Middle frontal gyrus (tissue), 1 donor: ENCODE data around the gene SPIB.
"Not testable (repeated sequence)": the region's sequence is repeated elsewhere in the genome, so short reads cannot be mapped to it uniquely, and the experiment has no call there.

Experiments
- DNase-seq: peaks from one replicate; pipeline ENCODE4 v3.0.0-alpha.2; 2015; ENCODE audit warnings: low spot score; ENCODE audit errors: extremely low spot score

The SPIB gene

DNA sequence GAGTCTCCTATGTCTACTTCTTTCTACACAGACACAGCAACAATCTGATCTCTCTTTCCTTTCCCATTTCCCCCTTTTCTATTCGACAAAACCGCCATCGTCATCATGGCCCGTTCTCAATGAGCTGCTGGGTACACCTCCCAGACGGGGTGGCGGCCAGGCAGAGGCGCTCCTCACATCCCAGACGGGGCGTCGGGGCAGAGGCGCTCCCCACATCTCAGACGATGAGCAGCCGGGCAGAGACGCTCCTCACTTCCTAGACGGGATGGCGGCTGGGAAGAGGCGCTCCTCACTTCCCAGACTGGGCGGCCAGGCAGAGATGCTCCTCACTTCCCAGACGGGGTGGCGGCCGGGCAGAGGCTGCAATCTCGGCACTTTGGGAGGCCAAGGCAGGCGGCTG lies 27.8 kb upstream of the SPIB start:
- not testable (repeated sequence) for DNase-seq

DNA sequence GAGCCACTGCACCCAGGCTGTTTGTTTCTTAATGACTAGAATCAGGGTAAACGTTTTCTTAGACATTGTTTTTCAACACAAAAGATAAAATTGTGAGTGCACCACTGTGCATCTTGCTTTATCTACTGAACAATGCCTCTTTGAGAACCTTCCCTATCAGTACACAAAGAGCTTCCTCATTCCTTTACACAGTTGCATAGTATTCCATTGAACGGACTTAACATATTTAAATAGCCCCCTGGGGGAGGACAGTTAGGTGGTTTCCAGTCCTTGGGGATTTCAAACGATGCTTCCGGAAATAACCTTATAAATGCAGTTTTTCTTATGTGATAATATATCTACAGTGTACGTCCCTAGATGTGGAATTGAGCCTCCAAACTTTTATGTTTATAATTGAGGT lies 26.0 kb upstream of the SPIB start:
- DNase-seq, result no peak

DNA sequence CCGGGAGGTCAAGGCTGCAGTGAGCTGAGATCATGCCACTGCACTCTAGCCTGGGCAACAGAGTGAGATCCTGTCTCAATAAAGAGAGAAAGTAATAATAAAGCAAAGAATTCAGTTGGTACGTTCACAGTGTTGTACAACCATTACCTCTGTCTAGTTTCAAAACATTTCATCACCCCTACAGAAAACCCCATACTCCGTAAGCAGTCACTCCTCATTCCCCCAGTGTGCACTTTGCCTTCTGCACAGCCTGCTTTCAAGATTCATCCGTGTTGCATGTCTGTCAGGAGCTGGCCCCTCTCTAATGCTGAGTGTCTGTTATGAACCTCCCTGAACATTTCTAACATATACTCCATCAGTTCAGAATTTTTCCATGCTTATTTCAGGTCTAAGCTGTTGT lies 25.1 kb upstream of the SPIB start:
- no peak for DNase-seq

DNA sequence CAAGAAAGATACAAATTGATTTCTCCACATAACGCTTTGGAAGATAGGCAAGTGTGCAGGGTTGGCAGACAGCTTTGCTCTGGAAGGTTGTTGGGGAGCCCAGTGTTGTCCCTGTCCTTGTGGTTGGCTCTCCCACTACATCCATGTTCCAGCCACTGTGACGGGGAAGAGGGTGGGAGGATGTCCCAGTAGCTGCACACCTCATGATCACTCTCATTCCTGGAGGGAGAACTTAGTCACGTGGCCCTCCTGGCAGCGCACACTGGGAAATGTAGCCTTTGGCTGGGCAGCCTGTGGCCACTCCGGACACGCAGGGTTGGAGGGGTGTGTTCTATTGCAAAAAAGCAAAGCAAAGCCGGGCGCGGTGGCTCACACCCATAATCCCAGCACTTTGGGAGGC lies 24.7 kb upstream of the SPIB start:
- no peak for DNase-seq

DNA sequence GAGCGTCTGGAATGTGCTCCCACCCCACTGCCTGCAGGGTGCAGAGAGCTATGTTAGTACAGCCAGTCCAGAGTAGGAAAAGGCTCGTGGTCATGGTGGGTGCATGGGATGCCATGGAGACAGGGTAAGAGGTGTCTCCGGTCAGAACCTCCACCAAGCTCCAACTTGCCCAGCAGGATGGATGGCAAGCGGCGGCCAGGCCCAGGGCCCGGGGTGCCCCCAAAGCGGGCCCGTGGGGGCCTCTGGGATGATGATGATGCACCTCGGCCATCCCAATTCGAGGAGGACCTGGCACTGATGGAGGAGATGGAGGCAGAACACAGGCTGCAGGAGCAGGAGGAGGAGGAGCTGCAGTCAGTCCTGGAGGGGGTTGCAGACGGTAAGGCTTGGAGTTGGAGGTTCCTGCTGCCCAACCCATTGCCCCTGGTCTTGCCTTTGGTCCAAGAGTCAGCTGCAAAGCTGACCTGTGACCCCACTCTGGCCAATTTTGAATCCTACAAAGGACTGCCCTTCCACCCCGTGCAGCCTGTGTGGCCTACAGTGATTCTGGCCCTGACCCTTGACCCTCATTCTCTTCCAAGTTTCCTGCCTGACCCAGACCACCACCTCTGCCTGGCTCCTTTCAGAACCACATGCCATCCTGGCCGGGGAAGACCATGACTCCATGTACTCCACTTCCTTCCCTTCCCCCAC lies 19.9 kb upstream of the SPIB start:
- DNase-seq, result no peak

DNA sequence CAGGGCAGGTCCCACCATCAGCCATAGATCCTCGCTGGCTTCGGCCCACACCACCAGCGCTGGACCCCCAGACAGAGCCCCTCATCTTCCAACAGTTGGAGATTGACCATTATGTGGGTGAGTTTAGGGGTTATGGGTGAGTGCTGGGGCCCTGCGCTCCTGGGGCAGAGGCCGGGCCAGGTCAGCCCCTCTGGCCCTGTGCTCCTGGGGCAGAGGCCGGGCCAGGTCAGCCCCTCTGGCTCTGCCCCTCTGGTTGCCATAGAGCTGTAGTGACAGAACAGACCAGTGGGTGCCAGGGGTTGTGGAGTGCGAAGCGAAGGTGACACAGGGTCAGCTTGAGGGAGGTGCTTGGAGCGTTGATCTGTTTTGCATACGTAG lies 19.4 kb upstream of the SPIB start:
- DNase-seq, result no peak

DNA sequence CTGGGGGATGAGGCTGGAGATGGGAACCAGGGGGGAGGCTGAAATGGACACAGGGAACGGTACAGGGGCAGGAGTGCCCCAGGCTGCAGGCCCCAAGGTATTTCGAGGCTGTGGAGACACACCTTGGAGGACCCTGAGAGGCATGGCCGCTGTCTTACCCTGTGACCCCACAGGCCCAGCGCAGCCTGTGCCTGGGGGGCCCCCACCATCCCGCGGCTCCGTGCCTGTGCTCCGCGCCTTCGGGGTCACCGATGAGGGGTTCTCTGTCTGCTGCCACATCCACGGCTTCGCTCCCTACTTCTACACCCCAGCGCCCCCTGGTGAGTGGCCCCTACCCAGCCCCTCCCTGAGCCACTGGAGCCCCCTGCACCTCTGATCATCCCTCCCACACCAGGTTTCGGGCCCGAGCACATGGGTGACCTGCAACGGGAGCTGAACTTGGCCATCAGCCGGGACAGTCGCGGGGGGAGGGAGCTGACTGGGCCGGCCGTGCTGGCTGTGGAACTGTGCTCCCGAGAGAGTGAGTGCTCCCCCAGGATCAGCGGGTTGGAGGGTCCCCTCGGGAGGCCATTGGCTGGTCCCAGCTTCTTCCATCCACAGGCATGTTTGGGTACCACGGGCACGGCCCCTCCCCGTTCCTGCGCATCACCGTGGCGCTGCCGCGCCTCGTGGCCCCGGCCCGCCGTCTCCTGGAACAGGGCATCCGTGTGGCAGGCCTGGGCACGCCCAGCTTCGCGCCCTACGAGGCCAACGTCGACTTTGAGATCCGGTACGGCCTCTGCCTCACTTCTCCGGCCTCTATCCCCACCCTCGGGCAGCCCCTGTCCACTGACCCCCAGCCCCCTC lies 16.9 kb upstream of the SPIB start:
- no peak for DNase-seq

DNA sequence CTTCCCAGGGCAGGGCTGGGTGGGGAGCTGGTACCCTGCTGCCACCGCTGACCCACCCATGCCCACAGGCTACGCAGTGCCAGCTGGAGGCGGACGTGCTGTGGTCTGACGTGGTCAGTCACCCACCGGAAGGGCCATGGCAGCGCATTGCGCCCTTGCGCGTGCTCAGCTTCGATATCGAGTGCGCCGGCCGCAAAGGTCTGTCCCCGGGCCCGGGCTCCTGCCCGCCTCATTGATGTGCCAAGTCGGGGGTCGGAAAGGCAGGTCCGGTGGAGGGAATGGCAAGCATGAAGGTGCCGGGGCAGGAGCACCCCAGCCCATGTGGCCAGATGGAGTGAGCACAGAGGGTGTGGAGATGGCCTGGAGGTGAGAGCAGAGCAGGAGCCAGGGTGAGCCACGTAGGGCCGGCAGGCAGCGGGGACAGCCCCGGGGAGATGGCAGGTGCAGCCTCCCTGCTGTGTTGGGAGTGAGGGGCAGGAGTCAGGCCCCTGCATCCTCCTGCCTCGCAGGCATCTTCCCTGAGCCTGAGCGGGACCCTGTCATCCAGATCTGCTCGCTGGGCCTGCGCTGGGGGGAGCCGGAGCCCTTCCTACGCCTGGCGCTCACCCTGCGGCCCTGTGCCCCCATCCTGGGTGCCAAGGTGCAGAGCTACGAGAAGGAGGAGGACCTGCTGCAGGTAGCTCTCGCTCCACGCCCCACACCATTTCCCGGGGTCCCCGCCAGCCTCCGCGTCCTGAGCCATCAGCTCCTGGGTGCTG lies 16.0 kb upstream of the SPIB start:
- no peak for DNase-seq

DNA sequence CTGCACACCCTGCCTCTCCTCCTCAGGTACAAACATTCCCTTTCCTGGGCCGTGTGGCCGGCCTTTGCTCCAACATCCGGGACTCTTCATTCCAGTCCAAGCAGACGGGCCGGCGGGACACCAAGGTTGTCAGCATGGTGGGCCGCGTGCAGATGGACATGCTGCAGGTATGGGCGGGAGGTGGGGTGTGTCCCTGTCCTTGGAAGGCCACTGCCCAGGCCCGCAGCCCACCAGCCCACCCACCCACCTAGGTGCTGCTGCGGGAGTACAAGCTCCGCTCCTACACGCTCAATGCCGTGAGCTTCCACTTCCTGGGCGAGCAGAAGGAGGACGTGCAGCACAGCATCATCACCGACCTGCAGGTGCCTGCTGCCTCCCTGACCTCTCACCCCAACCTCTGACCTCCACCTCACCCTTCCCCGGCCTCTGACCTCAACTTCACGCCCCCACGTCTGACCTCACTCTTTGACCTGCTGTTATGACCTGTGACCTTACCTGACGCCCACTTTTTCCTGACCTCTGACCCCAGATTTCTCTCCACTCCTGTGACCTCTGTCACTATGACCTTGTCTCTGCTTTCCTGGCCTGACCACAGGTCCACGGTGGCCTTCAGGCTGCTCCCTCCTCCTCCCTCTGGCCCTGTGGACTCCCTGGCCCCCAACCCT lies 12.4 kb upstream of the SPIB start:
- DNase-seq, result no peak

DNA sequence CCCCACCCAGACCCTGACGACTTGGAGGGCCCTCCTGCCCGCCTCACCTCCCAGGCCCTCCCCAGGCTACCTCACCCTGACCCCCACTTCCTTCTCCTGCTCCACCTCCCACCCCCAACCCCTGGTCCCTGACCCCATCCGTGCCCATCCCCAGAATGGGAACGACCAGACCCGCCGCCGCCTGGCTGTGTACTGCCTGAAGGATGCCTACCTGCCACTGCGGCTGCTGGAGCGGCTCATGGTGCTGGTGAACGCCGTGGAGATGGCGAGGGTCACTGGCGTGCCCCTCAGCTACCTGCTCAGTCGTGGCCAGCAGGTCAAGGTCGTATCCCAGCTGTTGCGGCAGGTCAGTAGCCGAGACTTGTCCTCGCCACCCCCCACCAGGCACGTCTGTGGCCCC lies 11.9 kb upstream of the SPIB start:
- no peak for DNase-seq

DNA sequence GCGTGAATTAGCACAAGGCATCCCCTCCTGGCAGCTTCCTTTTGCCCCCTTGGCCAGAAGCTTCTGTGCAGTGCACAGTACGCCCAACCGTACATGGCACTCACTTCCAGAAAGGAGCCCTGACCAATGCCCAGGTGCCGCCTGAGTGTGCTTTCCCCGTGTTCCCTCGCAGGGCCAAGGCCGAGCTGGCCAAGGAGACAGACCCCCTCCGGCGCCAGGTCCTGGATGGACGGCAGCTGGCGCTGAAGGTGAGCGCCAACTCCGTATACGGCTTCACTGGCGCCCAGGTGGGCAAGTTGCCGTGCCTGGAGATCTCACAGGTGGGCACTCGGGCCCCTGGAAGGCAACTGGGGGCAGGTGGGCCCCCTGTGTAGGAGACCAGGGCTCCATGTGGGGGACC lies 9.4 kb upstream of the SPIB start:
- DNase-seq, result no peak

DNA sequence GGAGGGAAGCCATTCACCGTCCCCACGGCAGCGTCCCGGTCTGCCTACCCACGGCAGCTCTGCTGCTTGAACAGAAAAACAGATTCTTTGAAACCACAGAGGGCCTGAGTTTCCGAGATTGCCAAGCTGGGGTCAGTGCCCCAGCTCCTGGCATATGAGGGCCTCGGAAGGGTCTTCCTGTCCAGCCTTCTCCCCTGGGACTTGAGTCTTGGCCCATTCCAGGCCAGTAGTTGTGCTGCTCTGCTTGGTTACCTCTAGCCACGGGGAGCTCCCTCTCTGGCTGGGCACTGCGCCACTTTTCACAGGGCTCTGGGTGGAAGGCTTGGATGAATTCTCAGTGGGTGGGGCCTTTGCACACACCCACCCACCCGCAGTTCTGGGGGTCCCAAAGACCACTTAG lies 8.6 kb upstream of the SPIB start:
- DNase-seq, result no peak

DNA sequence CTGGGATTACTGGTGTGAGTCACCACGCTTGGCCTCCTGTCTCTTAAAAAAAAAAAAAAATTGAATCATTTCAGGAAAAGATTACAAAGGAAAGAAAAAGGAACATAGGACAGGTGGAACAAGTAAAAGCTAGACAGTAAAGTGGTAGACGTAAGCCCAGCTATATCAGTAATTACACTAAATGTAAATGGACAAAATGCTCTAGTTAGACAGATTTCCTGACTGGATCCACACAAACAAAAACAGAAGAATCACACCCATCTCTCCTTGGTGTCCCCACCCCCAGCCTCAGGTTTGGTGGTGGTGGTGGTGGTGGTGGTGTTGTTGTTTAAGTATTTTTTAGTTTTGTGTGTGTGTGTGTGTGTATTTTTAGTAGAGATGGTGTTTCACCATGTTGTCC lies 6.3 kb upstream of the SPIB start:
- DNase-seq, result no peak

DNA sequence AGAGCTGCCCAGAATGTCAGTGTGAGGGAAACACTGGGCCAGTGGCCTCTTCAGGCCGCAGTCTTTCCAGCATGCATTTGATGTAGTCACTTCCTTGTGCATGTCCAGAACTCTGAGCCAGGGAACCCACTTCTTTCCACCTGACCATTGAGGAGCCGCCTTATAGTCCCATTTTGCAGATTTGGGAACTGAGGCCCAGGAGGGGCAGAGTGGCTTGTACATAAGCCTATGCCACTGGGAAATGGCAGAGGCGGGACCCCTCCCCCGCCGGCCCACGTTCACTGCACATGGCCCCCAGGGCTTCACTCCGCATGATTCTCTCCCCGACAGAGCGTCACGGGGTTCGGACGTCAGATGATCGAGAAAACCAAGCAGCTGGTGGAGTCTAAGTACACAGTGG lies 5.6 kb upstream of the SPIB start:
- DNase-seq, result no peak

DNA sequence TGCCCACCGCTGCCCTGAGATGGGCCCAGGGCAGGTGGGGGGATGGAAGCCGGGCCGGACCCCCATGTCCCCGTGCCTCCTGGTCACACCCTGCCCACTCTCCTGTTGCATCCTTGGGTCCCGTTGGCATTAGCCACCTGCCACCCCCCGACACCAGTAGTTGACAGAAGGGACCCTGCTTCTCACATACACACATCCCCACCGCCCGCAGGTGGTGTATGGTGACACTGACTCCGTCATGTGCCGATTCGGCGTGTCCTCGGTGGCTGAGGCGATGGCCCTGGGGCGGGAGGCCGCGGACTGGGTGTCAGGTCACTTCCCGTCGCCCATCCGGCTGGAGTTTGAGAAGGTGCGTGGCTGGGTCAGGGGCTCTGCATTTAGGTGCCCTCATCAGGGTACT lies 5.2 kb upstream of the SPIB start:
- DNase-seq, result no peak

DNA sequence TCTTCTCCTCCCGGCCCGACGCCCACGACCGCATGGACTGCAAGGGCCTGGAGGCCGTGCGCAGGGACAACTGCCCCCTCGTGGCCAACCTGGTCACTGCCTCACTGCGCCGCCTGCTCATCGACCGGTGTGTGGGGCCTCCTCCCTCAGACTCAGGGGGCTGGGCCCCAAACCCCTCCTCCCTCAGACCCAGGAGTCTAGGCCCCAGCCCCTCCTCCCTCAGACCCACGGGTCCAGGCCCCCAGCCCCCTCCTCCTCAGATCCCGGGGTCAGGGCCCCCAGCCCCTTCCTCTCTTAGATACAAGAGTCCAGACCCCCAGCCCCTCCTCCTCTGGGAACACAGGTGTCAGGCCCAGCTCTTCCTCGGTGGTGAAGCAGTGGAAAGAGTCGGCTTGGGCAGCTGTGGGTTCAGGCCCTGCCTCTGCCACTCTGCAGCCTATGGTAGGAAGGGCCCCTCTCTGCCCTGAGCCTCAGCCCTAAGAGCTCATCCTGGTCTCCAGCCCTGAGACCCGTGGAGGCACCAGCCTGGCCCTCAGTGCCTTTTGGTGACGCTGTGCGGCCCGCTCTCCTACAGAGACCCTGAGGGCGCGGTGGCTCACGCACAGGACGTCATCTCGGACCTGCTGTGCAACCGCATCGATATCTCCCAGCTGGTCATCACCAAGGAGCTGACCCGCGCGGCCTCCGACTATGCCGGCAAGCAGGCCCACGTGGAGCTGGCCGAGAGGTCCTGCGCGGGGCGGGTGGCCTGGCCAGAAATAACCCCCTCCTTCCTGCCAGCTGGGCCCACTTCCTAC lies 3.7 kb upstream of the SPIB start:
- DNase-seq, result peak; percentile 5

DNA sequence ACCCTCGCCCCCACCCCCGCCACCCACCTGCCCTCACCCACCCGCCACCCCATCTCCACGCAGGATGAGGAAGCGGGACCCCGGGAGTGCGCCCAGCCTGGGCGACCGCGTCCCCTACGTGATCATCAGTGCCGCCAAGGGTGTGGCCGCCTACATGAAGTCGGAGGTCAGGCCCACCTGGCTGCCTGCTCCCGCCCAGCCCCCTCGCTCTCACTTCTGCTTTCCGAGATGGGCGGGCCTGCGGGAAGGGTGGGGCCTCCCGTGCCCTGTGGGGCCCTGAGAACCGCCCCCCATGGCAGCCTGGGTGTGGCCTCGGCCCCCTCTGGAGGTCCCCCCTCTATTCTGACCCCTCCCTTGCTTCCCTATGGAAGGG lies 3.1 kb upstream of the SPIB start:
- no peak for DNase-seq

DNA sequence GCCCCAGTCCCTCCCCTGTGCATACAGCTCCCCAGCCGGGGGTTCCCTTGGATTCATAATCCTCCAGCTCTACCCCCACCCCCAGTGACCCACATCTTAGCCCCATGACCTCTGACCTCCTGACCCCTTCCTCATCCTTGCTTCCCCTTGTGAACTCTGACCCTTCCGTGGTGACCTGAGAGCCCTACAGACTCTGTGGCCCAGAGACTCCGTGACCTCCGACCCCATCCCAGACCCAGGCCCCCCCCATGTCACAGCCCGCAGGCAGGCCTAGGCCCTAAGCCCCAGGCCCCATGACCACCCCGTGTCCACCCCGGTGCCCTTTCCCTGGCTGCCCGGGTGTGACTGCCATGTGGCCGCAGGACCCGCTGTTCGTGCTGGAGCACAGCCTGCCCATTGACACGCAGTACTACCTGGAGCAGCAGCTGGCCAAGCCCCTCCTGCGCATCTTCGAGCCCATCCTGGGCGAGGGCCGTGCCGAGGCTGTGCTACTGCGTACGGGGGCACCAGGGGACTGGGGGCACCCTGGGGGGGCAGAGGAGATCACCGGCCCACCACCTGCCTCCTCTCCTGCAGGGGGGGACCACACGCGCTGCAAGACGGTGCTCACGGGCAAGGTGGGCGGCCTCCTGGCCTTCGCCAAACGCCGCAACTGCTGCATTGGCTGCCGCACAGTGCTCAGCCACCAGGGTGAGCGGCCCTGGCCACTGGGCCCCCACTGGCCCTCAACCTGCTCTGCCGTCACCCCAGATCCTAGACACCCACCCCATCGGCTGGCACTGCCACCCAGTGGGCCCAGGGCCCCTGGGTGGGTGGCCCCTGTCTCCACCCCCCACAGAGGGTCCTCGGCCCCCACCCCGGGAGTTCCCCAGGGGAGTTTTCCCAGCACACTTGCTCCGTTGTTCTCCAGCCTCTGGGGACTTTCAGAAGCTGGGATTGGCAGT lies 2.4 kb upstream of the SPIB start:
- DNase-seq, result no peak

DNA sequence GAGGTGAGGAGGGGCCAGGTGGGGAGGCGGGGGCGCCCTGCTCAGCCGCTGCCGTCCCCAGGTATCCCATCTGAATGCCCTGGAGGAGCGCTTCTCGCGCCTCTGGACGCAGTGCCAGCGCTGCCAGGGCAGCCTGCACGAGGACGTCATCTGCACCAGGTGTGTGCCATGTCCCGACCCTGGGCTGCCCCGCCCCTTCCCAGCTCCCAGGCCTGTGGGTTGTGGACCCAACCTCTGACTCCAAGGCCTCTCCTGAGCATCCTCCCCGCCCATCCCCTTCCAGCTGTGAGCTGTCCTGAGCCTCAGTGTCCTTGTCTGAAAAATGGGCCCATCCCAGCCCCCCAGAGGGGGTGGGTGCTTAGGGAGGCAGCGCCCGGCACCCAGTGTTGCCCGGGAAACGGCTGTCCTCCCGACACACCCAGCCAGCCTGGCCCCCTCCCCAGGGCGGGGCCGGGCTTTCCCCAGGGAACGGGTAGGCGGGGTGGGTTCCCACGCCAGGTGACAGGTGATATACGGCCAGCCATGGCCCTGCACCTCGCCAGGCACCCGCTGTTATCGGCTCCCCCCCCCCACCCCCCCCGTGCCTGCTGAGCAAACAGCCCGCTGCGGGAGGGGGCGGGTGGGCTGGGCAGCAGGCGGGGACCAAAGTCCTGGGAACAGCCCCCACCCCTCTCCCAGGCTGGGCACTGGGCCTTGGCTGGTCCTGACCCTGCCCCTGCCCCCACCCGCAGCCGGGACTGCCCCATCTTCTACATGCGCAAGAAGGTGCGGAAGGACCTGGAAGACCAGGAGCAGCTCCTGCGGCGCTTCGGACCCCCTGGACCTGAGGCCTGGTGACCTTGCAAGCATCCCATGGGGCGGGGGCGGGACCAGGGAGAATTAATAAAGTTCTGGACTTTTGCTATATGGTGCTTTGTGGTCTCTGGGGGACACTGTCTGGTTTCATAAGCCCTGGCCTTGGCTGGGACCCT lies 1.3 kb upstream of the SPIB start:
- no peak for DNase-seq
